HepG2 (cell line): ENCODE measurements around the gene LBX2. TPM values are rescaled to one million over a fixed set of nuclear protein-coding genes. Genes with fewer than 3 reads are reported as not detected.

Experiments used
- AGO2 ChIP-seq: fragments of 200-400 bp; formaldehyde crosslinking; optimal IDR thresholded peaks from 2 replicates; pipeline ENCODE3; 2017; ENCODE audit warnings: mild to moderate bottlenecking, low read depth, low read length, moderate library complexity
- ETV6 ChIP-seq: sonication (generic); formaldehyde crosslinking; conservative IDR thresholded peaks from 2 replicates; pipeline ENCODE4 v1.4.0; 2020; ENCODE audit warnings: missing genetic modification reagents
- HMG20B ChIP-seq: conservative IDR thresholded peaks from 2 replicates; pipeline ENCODE4 v1.6.1; 2016; ENCODE audit warnings: missing genetic modification reagents, missing compliant biosample characterization
- HMGXB3 ChIP-seq: sonication (generic); formaldehyde crosslinking; IDR thresholded peaks from 2 replicates; pipeline ENCODE4 v1.4.0; 2020; ENCODE audit warnings: missing genetic modification reagents, borderline replicate concordance
- HNRNPLL ChIP-seq: fragments of 200-400 bp; formaldehyde crosslinking; IDR thresholded peaks from 2 replicates; pipeline ENCODE4 v1.6.1; 2017; ENCODE audit warnings: mild to moderate bottlenecking, low read depth, low read length; ENCODE audit not compliant: poor library complexity, severe bottlenecking
- HOXA7 ChIP-seq: sonication (generic); formaldehyde crosslinking; IDR thresholded peaks from 2 replicates; pipeline ENCODE4 v1.8.1; 2022; ENCODE audit warnings: mild to moderate bottlenecking, missing genetic modification reagents, moderate library complexity
- KAT8 ChIP-seq: IDR thresholded peaks from 2 replicates; pipeline ENCODE4 v1.6.1; 2016; ENCODE audit warnings: missing genetic modification reagents, missing compliant biosample characterization
- MED8 ChIP-seq: sonication (generic); formaldehyde crosslinking; IDR thresholded peaks from 2 replicates; pipeline ENCODE4 v1.8.1; 2023; ENCODE audit warnings: mild to moderate bottlenecking, missing genetic modification reagents; ENCODE audit not compliant: insufficient replicate concordance
- MTA3 ChIP-seq: sonication (generic); formaldehyde crosslinking; IDR thresholded peaks from 2 replicates; pipeline ENCODE4 v1.4.0; 2020; ENCODE audit warnings: missing genetic modification reagents
- MYPOP ChIP-seq: sonication (generic); formaldehyde crosslinking; IDR thresholded peaks from 2 replicates; pipeline ENCODE4 v1.8.1; 2023; ENCODE audit warnings: mild to moderate bottlenecking, moderate library complexity, missing genetic modification reagents
- NCOA2 ChIP-seq: sonication (generic); formaldehyde crosslinking; IDR thresholded peaks from 2 replicates; pipeline ENCODE4 v1.8.0; 2022; ENCODE audit warnings: inconsistent platforms
- SIN3B ChIP-seq: fragments of 150-350 bp; IDR thresholded peaks from 2 replicates; pipeline ENCODE4 v1.6.1; 2014; ENCODE audit warnings: low read length
- SNRNP70 ChIP-seq: fragments of 200-400 bp; formaldehyde crosslinking; IDR thresholded peaks from 2 replicates; pipeline ENCODE4 v1.6.1; 2017; ENCODE audit warnings: mild to moderate bottlenecking, low read depth, low read length, moderate library complexity
- ZNF503 ChIP-seq: sonication (generic); formaldehyde crosslinking; IDR thresholded peaks from 2 replicates; pipeline ENCODE4 v1.4.0; 2020; ENCODE audit warnings: missing genetic modification reagents
- ZNF687 ChIP-seq: sonication (generic); formaldehyde crosslinking; IDR thresholded peaks from 2 replicates; pipeline ENCODE4 v1.5.1; 2020; ENCODE audit warnings: mild to moderate bottlenecking, missing genetic modification reagents, moderate library complexity
- ZNF747 ChIP-seq: sonication (generic); formaldehyde crosslinking; IDR thresholded peaks from 2 replicates; pipeline ENCODE4 v1.8.1; 2023; ENCODE audit warnings: missing genetic modification reagents, mild to moderate bottlenecking, borderline replicate concordance
- ZNF780A ChIP-seq: sonication (generic); formaldehyde crosslinking; IDR thresholded peaks from 2 replicates; pipeline ENCODE4 v1.8.0; 2022; ENCODE audit warnings: mild to moderate bottlenecking, missing genetic modification reagents, moderate library complexity
- polyA plus RNA-seq, 8 experiments: library from polyadenylated mRNA; depleted of rRNA in 3 of 8; stranded (reverse) in 7 of 8; unstranded in 1 of 8; fragments of >200 nt; fragmentation: Illumina TruSeq in 4 of 8; extraction: Trizol in 4 of 8; gene quantifications; 2 replicates each; pipeline versions ENCODE4 v1.2.1 to v1.2.3, GENCODE V29; 2011 to 2016; ENCODE audit warnings: low read depth in 4 of 8, missing spikeins in 1 of 8, mixed read lengths in 1 of 8; ENCODE audit not compliant: insufficient read depth in 1 of 8
- total RNA-seq, 5 experiments: library from RNA; depleted of rRNA; stranded (reverse); fragments of >200 nt; fragmentation: Illumina TruSeq; extraction: Trizol; gene quantifications; 2 replicates each; pipeline ENCODE4 v1.2.3, GENCODE V29; 2016; ENCODE audit warnings: low read depth in 1 of 5

LBX2 gene
- total and polyA plus RNA-seq, 2 of the 13 experiments (the other 11 are each of a cell fraction or from before 2014, with no cell fraction given), result 6.4 to 8.1 TPM

GRCh38 chr2:74507145-74507925 lies 7.9 kb upstream of the LBX2 start, which contains the start of gene PCGF1 (continued):
- TF ChIP-seq MED8 (CRISPR knock-in tag), result no peak
- no peak for TF ChIP-seq HOXA7 (CRISPR knock-in tag)
- peak; percentile 94 for TF ChIP-seq KAT8
- peak; percentile 94; the same call in 1 of the 2 replicates for TF ChIP-seq ZNF747 (CRISPR knock-in tag)
- peak; percentile 59 for TF ChIP-seq HMG20B (CRISPR knock-in tag)
- TF ChIP-seq MYPOP (CRISPR knock-in tag), result peak; percentile 41; the same call in 1 of the 2 replicates
- peak; percentile 76 for TF ChIP-seq HNRNPLL
- TF ChIP-seq ZNF503 (CRISPR knock-in tag), result peak; percentile 61; the same call in 1 of the 2 replicates
- TF ChIP-seq HMGXB3, result peak; percentile 44
- TF ChIP-seq MTA3 (CRISPR knock-in tag), result no peak
- 0 out of 2 replicates have a peak, but pooled peaks have one; percentile 27 for TF ChIP-seq ETV6 (CRISPR knock-in tag)
- TF ChIP-seq SNRNP70, result no peak
- peak; percentile 97 for TF ChIP-seq AGO2
- 0 out of 2 replicates have a peak, but pooled peaks have one; percentile 26 for TF ChIP-seq ZNF780A (CRISPR knock-in tag)
- peak; percentile 94 for TF ChIP-seq ZNF687 (CRISPR knock-in tag)
- peak; percentile 60 for TF ChIP-seq SIN3B
- TF ChIP-seq NCOA2, result peak; percentile 66
